SH-SY5Y (cell line): ENCODE results near the gene CHFR.

Source experiments
- GATA2 ChIP-seq: IDR thresholded peaks from 2 replicates; pipeline ENCODE4 v1.6.1; 2011; ENCODE audit warnings: mild to moderate bottlenecking, low read depth, low read length
- GATA3 ChIP-seq: IDR thresholded peaks from 2 replicates; pipeline ENCODE4 v1.6.1; 2011; ENCODE audit warnings: low read depth, mild to moderate bottlenecking, low read length, moderate library complexity

The CHFR gene, protein sequence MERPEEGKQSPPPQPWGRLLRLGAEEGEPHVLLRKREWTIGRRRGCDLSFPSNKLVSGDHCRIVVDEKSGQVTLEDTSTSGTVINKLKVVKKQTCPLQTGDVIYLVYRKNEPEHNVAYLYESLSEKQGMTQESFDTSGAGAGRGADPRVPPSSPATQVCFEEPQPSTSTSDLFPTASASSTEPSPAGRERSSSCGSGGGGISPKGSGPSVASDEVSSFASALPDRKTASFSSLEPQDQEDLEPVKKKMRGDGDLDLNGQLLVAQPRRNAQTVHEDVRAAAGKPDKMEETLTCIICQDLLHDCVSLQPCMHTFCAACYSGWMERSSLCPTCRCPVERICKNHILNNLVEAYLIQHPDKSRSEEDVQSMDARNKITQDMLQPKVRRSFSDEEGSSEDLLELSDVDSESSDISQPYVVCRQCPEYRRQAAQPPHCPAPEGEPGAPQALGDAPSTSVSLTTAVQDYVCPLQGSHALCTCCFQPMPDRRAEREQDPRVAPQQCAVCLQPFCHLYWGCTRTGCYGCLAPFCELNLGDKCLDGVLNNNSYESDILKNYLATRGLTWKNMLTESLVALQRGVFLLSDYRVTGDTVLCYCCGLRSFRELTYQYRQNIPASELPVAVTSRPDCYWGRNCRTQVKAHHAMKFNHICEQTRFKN

DNA sequence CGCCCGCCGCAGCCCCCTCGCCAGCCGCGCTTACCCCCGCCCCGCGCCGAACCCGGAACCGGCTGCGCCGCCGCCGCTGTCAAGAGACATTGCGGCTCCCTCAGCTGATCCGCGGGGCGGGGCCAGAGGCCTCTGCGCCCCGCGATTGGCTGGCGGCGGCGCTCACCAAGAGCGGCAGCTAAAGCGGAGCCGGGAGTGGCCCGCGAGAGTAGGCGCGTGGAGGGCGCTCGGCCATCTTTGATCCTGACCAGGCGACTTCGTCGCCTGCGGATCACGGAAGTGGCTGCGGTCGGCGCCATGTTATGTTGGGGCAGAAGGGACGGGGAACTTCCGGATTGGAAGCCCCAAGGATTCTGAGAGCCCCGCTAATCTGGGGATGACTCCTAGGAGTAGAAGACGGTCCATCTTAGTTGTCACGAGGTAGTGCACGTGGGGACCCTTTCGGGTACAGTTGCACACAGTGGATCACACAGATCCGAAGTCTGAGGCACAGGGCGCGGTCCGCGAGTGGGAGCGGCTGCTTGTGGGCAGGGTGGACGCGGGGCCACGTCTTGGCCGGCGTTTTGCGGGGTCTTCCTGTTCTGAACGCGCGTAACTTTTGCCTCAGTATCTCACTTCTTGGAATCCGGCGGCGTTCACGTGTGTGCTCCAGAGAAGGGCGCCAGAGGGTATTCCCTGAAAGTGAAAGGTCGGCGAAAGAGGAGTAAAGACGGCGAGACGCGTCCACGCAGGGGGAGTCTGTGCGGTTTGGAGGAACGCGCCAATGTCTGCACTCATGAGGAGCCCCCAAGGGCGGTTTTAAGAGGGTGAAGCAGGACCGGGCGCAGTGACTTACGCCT, at the start of gene CHFR:
Gene CHFR, minus strand, starts transcription at position 93 of the 839 bp plus-strand sequence. CDS start 277 bp downstream, outside the sequence.
- TF ChIP-seq GATA2 (no peak), GATA3 (no peak)

DNA sequence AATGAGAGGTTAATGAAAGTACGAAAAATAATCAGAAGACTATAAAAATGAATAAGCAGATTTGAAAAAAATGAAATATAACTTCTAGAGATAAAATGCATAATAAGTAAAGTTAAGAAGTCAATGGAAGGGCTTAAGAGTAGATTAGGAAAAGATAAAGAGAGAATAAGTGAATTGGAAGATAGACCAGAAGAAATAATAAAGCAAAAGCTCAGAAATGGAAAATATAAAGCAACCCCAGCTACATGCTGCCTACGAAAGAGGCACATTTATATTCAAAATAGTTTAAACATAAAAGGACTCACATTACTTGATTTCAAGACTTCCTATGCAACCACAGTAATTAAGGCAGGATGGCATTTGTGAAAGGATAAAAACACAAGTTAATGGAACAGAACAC, 48.8 kb upstream of the CHFR start:
- TF ChIP-seq GATA3 (no peak), GATA2 (no peak)

DNA sequence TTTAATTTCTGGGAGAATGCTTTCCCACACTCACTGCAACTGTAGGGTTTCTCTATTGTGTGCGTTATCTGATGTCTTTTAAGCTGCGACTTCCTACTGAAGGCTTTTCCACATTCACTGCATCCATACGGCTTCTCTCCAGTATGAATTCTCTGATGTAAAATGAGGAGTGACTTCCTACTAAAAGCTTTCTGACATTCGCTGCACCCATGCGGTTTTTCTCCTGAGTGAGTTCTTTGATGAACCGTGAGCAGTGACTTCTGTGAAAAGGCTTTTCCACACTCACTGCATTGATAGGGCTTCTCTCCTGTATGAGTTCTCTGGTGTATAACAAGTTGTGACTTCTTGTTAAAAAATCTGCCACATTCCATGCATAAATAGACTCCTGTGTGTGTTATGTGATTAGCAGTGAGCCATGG, 39.0 kb upstream of the CHFR start:
- TF ChIP-seq GATA2 (no peak), GATA3 (no peak)

DNA sequence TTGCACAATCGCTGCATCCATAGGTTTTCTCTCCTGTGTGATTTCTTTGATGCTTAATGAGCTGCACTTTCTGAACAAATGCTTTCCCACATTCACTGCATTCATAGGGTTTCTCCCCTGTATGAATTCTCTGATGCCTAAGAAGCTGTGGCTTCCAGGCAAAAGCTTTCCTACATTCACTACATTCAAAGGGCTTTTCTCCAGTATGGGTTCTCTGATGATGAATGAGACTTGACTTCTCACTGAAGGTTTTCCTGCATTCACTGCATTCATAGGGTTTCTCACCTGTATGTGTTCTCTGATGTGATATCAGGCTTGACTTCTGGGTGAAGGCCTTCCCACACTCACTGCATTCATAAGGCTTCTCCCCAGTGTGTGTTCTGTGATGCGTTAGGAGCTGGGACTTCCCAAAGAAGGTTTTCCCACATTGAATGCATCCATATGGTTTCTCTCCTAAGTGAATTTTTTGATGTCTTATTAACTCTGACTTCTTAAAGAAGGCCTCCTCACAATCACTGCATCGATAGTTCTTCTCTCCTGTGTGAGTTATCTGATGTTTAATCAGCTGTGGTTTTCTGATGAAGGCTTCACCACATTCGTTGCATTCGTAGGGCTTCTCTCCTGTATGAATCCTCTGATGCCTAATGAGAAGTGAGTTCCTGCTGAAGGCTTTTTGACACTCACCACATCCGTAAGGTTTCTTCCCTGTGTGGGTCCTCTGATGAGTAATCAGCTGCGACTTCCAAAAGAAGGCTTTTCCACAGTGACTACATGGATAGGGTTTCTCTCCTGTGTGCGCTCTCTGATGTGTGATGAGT, 38.4 kb upstream of the CHFR start:
- TF ChIP-seq GATA2 (no peak), GATA3 (no peak)

DNA sequence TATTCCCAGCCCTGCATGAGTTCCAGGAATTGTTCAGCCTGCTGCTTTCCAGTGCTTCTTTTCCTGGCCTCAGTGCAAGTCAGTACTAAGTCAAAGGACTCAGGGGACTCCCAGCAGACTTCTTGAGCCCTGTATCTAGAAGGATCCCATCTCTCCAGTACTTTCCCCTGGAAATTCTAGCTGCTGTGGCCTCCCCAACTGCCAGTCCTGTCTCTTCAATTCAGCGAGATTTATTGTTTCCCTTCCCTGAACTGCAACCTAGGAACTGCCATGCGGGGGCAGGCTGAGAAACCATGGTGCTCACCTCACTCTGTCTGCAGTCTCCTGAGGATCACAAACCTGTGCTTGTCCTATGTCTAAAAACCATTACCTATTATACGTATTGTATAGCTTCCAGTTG, 37.0 kb upstream of the CHFR start:
- TF ChIP-seq GATA3, result no peak
- no peak for TF ChIP-seq GATA2

DNA sequence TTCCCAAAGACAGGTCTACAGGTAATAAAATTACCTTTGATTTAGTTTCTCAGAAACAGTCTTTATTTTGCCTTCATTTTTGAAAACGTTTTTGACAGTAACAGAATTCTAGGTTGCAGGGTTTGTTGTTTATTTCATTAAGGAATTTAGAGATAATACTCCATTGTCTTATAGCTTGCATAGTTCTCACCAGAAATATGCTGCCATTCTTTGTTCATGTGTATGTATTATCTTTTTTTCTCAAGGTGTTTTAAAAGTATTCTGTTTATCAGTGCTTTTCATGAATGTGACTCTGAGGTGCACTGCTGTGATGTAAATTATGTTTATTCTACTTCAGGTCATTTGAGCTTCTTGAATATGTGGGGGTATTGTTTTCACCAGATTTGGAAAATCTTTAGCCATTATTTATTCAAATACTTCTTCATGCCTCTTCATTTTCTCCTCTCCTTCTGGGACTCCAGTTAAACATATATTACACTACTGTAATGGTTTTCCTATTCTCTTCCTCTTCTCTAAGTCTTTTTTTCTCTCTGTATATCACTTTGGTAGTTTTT, 36.0 kb upstream of the CHFR start:
- TF ChIP-seq GATA3, result no peak
- no peak for TF ChIP-seq GATA2

DNA sequence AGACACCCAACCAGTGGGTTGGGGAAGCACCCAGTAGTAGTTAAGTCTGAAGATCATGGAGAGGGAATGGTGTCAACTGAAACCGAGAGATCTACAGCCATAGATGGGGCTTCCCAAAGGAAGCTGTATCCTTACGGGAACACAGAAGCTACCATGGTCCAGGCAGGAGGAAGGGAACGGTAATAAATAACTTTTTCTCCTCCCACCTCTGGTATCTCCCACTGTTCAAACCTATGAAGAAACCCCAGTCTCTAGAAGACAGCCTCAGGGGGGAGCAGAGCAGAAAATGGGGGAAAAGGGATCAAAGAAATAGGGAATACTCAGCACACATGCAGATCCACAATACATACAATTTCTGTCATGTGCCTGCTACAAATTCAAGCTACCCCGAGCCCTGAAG, 35.3 kb upstream of the CHFR start:
- no peak for TF ChIP-seq GATA2
- TF ChIP-seq GATA3, result no peak

DNA sequence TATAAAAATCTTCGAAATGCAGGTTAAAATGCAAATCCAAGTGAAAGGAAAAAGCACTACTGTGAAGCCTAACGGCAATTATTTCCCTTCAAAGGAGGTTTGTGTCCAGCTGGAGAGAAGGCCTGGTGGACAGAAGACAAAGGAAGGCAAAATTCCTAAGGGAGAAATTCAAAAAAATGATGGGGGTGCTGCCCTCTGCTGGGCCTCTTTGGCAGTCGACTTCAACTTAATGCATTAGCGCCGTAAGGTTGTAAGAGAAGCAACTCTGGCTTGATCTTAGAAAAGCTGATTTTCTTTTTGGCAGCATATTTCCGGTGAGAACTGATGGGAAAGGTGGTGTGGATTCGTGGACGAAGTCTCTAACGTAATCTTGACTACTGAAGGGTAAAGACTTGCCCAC, 34.3 kb upstream of the CHFR start:
- TF ChIP-seq GATA2 (no peak), GATA3 (no peak)

DNA sequence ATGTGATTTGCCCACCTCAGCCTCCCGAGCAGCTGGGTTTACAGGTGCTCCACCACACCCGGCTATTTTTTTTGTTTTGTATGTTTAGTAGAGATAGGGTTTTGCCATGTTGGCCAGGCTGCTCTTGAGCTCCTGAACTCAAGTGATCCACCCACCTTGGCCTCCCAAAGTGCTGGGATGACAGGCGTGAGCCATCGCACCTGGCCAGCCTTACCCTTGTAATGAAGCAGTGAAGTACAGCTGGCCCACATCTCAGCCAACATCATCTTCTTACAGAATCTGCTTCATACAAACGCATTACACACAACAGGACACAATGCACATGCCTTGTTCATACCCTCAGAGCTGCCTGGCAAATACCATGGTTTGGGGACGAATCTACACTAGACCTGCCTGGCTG, 31.3 kb upstream of the CHFR start:
- TF ChIP-seq GATA2 (no peak), GATA3 (no peak)

DNA sequence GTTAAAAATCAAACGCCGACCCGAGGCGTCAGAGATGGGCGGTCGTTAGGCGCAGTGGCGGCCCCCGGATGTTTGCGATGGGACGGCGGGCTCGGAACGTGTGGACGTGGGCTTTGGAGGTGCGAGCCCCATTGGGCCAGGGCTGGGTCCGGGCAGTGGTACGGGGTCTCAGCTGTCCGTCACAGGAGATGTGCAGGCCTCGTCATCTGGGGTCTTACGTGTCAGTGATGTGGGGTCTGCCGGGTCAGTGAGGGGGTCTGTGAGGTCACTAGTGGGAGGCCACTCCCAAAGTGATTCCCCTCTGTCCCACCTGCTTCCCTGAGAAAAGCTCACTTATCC, 21.6 kb upstream of the CHFR start:
- TF ChIP-seq GATA3 (no peak), GATA2 (no peak)

DNA sequence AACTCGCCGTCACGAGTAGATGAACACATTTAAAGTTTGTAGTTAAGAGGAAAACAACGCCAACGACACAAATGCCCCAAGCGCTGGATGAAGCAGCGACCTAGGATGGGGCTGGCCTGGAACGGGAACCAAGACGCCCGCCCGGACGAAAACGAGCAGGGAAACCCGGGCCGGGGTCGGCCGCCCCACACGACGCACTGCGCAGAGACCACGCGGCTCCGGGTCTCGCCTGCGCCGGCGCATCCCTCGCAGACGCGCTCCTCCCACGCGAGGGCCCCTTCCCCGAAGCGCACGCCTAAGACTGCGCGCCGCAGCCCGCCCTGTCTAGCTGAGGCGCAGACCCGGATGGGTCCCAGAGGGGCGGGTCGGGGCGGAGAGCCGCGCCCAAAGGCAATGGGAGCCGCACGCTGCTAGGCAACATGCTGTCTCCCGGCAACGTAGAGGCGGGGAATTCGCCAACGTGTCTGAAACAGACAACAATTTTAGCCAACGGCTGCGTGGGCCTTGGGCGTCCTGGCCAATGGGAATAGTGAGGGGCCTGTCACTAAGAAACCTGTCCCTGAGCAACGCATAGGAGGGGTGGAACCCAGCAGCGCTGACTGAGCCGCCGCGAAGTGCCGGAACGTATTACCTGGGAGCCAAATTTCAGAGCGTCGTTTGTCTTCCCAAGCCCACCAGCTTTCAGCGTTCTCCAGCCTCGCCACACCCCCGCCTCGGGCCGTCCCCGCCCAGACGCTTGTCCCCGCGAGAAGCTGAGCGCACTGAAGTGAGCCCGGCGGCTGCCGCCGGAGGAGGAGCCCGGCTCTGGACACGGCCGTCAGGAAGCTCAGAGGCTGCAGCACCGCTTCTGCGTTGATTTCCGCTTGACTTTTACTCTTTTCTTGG, 21.0 kb upstream of the CHFR start:
- TF ChIP-seq GATA2 (no peak), GATA3 (no peak)

DNA sequence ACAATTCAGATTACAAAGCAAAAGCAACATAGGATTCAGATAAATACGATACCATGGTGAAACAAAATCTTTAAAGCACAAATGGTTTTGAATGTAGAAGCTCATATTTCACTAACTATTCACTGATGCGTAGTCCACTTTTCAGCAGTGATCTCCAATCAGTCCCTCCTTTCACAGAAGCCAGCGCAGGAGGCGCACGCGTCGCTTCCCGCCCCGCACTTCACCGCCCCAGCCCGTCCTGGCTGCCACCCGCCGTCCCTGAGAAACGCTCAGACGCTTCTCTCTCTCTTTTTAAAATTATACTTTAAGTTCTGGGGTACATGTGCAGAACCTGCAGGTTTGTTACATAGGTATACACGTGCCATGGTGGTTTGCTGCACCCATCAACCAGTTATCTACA, 19.8 kb upstream of the CHFR start:
- TF ChIP-seq GATA2, result no peak
